ENCODE results near the gene KCNJ18. TPM values are rescaled to one million over a fixed set of nuclear protein-coding genes. Genes with fewer than 3 reads are reported as not detected.
"Not testable (repeated sequence)": the region's sequence is repeated elsewhere in the genome, so short reads cannot be mapped to it uniquely, and the experiment has no call there.

KCNJ18 gene
- polyA plus RNA-seq, 1 donor from 2014 or later: not detected

DNA sequence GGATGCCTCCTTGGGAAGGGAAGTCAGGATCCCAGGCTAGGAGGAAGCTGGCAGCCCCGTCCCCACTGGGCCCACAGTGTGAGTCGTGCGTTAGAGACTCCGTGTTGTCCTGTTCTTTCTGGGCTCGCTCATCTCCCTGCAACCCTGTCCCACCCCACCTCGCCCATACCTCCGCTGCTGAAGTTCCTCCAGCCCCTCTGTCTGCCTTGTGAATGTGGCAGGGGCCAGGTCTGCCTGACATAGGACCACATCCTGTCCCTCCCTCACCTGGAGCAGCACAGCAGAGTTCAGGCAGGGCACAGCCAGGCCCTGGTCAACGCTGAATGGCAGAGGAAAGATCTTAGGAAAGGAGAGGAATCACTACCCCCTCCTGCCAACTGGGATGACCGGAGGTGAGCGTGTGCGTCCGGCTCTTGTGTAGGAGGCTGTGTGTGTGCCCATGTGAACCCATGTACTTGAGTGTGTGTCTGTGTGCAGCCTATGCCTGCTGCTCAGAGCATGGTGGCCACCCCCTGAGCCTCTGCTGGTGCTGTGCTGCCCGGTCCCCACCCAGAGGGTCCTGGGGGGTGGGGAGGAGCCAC lies 12.8 kb downstream of the KCNJ18 start:
- no peak overlapping the region for H3K9ac ChIP-seq (ENCODE audit: low read length)
- no peak overlapping the region for H3K4me2 ChIP-seq (ENCODE audit: low read length)
- no peaks in the 10 kb centered on the region for H3K36me3 ChIP-seq (ENCODE audit: insufficient read depth, low read length)
- no peaks in the 10 kb centered on the region for H3K9me2 ChIP-seq (ENCODE audit: insufficient read depth, low read length)
- H3K27ac ChIP-seq (ENCODE audit: low read length): no peak overlapping the region
- no peak overlapping the region for H3K4me3 ChIP-seq (ENCODE audit: low read length)
- peaks cover 10% of the 10 kb centered on the region for H3K9me3 ChIP-seq (ENCODE audit: low read length)
- no peaks in the 10 kb centered on the region for H3F3A ChIP-seq (ENCODE audit: insufficient read depth, low read length, poor library complexity, severe bottlenecking)
- no peaks in the 10 kb centered on the region for H3K27me3 ChIP-seq (ENCODE audit: insufficient read depth, low read depth, low read length)
- no peaks in the 10 kb centered on the region for H3K79me2 ChIP-seq (replicated peaks; ENCODE audit: insufficient read depth, low read length)
- TF ChIP-seq TAF1 (IDR thresholded peaks at IDR 0.05; ENCODE audit: low read depth) (no peak), SMC3 (conservative IDR thresholded peaks at IDR 0.05; ENCODE audit: poor library complexity) (no peak), MXI1 (conservative IDR thresholded peaks at IDR 0.05; ENCODE audit: poor library complexity, severe bottlenecking) (no peak), POLR2AphosphoS5 (IDR thresholded peaks at IDR 0.05) (no peak)
- TF ChIP-seq, protein P1, sequence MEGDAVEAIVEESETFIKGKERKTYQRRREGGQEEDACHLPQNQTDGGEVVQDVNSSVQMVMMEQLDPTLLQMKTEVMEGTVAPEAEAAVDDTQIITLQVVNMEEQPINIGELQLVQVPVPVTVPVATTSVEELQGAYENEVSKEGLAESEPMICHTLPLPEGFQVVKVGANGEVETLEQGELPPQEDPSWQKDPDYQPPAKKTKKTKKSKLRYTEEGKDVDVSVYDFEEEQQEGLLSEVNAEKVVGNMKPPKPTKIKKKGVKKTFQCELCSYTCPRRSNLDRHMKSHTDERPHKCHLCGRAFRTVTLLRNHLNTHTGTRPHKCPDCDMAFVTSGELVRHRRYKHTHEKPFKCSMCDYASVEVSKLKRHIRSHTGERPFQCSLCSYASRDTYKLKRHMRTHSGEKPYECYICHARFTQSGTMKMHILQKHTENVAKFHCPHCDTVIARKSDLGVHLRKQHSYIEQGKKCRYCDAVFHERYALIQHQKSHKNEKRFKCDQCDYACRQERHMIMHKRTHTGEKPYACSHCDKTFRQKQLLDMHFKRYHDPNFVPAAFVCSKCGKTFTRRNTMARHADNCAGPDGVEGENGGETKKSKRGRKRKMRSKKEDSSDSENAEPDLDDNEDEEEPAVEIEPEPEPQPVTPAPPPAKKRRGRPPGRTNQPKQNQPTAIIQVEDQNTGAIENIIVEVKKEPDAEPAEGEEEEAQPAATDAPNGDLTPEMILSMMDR (IDR thresholded peaks at IDR 0.05; ENCODE audit: poor library complexity, severe bottlenecking): no peak
- TF ChIP-seq, protein P2, sequence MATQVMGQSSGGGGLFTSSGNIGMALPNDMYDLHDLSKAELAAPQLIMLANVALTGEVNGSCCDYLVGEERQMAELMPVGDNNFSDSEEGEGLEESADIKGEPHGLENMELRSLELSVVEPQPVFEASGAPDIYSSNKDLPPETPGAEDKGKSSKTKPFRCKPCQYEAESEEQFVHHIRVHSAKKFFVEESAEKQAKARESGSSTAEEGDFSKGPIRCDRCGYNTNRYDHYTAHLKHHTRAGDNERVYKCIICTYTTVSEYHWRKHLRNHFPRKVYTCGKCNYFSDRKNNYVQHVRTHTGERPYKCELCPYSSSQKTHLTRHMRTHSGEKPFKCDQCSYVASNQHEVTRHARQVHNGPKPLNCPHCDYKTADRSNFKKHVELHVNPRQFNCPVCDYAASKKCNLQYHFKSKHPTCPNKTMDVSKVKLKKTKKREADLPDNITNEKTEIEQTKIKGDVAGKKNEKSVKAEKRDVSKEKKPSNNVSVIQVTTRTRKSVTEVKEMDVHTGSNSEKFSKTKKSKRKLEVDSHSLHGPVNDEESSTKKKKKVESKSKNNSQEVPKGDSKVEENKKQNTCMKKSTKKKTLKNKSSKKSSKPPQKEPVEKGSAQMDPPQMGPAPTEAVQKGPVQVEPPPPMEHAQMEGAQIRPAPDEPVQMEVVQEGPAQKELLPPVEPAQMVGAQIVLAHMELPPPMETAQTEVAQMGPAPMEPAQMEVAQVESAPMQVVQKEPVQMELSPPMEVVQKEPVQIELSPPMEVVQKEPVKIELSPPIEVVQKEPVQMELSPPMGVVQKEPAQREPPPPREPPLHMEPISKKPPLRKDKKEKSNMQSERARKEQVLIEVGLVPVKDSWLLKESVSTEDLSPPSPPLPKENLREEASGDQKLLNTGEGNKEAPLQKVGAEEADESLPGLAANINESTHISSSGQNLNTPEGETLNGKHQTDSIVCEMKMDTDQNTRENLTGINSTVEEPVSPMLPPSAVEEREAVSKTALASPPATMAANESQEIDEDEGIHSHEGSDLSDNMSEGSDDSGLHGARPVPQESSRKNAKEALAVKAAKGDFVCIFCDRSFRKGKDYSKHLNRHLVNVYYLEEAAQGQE (IDR thresholded peaks at IDR 0.05; ENCODE audit: borderline replicate concordance): no peak
- H4K20me1 ChIP-seq (ENCODE audit: insufficient read depth): no peaks in the 10 kb centered on the region
- H2AFZ ChIP-seq (ENCODE audit: low read depth, low read length): no peak overlapping the region

DNA sequence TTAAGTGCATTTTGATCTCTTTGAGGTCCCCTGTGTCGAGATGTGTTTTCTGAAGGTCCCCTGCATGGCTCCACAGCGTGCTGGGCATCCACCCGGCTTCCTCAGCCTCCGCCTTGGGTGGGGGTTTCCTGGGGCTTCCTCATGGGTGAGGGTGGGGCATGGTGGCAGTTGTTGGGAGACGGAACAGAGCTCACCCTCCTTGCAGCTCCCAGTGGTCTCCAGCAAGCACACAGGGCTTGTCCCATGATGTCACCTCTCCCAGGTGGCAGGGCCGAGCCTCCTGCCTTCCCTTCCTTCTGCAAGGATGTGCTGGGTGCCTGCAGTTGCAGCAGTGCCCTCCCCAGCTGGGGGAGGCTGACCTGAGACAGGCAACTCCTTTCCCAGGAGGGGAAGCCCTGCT lies 13.4 kb downstream of the KCNJ18 start:
- not testable (repeated sequence) for H3K79me2 ChIP-seq (replicated peaks; ENCODE audit: insufficient read depth, low read length); H3K9me2 ChIP-seq (ENCODE audit: insufficient read depth, low read length); H3K4me2 ChIP-seq (ENCODE audit: low read length); H3K27me3 ChIP-seq (ENCODE audit: insufficient read depth, low read depth, low read length); H3K4me3 ChIP-seq (ENCODE audit: low read length); H3F3A ChIP-seq (ENCODE audit: insufficient read depth, low read length, poor library complexity, severe bottlenecking); H4K20me1 ChIP-seq (ENCODE audit: insufficient read depth); H2AFZ ChIP-seq (ENCODE audit: low read depth, low read length); H3K36me3 ChIP-seq (ENCODE audit: insufficient read depth, low read length); H3K27ac ChIP-seq (ENCODE audit: low read length); H3K9ac ChIP-seq (ENCODE audit: low read length)
- H3K9me3 ChIP-seq (ENCODE audit: low read length): peaks cover 10% of the 10 kb centered on the region

DNA sequence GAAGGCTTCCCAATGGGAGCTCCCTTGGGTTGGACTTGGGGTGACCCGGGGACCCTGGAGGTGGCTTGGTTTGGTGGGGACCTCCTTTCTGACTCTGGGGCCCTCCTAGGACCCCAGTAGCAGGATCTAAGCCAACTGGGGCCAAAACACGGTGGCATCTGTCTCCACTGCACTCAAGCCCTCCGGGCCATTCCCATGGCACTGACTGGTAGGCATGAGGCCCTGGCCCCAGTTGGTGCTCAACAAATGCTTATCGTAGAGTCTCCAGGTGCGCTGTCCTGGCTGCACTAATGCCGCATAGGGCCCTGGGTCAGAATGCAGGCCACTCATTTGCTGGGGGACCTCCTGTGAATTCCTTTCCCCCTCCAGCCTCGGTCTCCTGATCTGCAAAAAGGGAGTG lies 14.2 kb downstream of the KCNJ18 start:
- not testable (repeated sequence) for H3K4me2 ChIP-seq (ENCODE audit: low read length); H3K27ac ChIP-seq (ENCODE audit: low read length); H3K4me3 ChIP-seq (ENCODE audit: low read length); H3K9me2 ChIP-seq (ENCODE audit: insufficient read depth, low read length); H3K36me3 ChIP-seq (ENCODE audit: insufficient read depth, low read length); H3K79me2 ChIP-seq (replicated peaks; ENCODE audit: insufficient read depth, low read length); H4K20me1 ChIP-seq (ENCODE audit: insufficient read depth); H2AFZ ChIP-seq (ENCODE audit: low read depth, low read length); H3F3A ChIP-seq (ENCODE audit: insufficient read depth, low read length, poor library complexity, severe bottlenecking); H3K27me3 ChIP-seq (ENCODE audit: insufficient read depth, low read depth, low read length); H3K9ac ChIP-seq (ENCODE audit: low read length)
- peaks cover 10% of the 10 kb centered on the region for H3K9me3 ChIP-seq (ENCODE audit: low read length)

DNA sequence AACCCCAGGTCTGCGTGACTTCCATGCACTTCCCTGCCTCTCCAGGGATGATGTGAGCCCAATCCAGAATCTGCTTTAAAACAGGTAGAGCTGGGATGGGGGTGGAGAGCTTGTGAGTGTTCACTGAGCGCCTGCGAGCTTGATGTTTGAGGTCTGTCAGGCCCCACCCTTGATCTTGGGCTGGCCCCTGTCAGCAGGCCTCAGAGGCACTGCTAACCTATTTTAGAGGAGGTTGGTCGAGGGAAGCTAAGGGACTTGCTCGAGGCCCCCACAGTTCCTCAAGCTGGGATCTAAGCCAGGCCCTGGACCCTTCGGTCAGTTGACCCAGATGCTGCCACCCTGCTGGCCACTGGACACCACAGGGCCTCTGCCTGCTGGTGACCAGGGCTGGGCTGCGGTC lies 14.8 kb downstream of the KCNJ18 start:
- H3F3A ChIP-seq (ENCODE audit: insufficient read depth, low read length, poor library complexity, severe bottlenecking); H3K36me3 ChIP-seq (ENCODE audit: insufficient read depth, low read length); H2AFZ ChIP-seq (ENCODE audit: low read depth, low read length); H3K9ac ChIP-seq (ENCODE audit: low read length); H3K9me2 ChIP-seq (ENCODE audit: insufficient read depth, low read length); H4K20me1 ChIP-seq (ENCODE audit: insufficient read depth); H3K27me3 ChIP-seq (ENCODE audit: insufficient read depth, low read depth, low read length); H3K79me2 ChIP-seq (replicated peaks; ENCODE audit: insufficient read depth, low read length); H3K4me2 ChIP-seq (ENCODE audit: low read length); H3K4me3 ChIP-seq (ENCODE audit: low read length); H3K27ac ChIP-seq (ENCODE audit: low read length): not testable (repeated sequence)
- peaks cover 10% of the 10 kb centered on the region for H3K9me3 ChIP-seq (ENCODE audit: low read length)

DNA sequence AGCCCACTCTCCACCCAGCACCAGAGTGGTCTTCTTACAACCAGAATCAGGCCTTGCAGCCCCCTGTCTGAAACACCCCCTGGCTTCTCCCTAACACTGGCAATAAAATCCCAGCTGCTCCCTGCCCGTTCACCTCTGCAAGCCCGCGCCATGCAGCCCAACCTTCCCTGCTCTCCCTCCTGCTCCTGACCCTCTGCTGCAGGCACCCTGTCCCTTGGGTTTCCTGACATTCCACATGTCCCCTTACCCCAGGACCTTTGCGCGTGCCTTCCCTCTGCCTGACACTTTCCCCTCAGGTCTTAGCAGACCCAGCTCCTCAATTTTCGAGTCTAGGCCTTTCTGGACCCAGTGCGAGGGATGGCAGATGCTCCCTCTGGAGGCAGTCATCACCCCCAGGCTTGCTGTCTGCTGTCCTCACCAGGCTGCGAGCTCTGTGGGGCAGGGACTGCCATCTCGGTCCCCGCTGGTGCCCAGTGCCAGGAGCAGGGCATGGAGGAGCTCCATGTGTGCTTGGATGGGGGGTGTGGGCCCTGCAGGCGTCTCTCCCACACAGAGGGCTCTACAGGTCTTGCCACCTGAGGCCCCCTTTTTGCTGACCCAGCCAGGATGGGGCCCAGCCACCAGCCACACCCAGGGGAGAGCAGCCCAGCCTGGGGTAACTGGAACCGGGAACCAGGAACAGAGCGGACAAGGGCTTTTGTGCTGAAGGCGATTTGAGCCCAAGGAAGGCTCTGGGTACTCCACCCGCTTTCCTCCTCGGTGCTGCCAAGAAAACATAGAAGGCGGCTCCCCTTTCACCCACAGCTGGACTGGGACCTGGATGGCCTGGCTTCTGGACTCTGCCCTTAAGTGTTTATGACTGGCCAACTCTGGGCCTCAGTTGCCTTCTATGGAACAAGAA lies 15.6 kb downstream of the KCNJ18 start:
- not testable (repeated sequence) for H3K27ac ChIP-seq (ENCODE audit: low read length); H3K4me2 ChIP-seq (ENCODE audit: low read length); H2AFZ ChIP-seq (ENCODE audit: low read depth, low read length); H3K9ac ChIP-seq (ENCODE audit: low read length); H3K9me2 ChIP-seq (ENCODE audit: insufficient read depth, low read length); H3K4me3 ChIP-seq (ENCODE audit: low read length); H3F3A ChIP-seq (ENCODE audit: insufficient read depth, low read length, poor library complexity, severe bottlenecking); H3K27me3 ChIP-seq (ENCODE audit: insufficient read depth, low read depth, low read length); H3K36me3 ChIP-seq (ENCODE audit: insufficient read depth, low read length); H4K20me1 ChIP-seq (ENCODE audit: insufficient read depth); H3K79me2 ChIP-seq (replicated peaks; ENCODE audit: insufficient read depth, low read length)
- peaks cover 10% of the 10 kb centered on the region for H3K9me3 ChIP-seq (ENCODE audit: low read length)
